ENCODE data around the gene SDR42E1.

DNA sequence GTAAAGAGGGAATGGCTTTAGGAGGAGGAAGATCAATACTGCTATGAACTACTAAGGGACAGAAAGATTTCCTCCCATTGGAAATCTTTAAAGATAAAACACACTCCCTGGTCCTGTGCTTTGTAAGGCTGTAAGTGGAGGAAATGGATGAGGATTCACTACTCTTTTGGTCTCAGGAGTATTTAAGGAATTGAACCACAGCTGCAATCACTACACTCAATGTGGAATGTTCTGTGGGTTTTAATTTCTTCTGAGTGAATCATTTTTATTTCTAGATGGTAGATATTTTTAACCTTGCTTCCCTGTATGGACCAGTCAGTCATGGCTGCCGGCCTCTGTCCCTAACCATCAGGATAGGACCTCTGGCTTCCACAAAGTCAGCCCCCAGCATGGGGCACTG is 65.6 kb downstream of the SDR42E1 start:
- no peak for TF ChIP-seq SUZ12 (IDR thresholded peaks at IDR 0.05; ENCODE audit: extremely low read depth, insufficient read depth, insufficient read length)
- TF ChIP-seq YY1 (IDR thresholded peaks at IDR 0.05; ENCODE audit: insufficient read depth, insufficient read length), result no peak

All from NT2/D1 (cell line).